Prostate gland (tissue), 2 donors: ENCODE measurements around the gene POLD4. TPM values are rescaled to one million over a fixed set of nuclear protein-coding genes. Genes with fewer than 3 reads are reported as not detected.

Source experiments
- DNase-seq: peaks from one replicate; pipeline ENCODE4 v3.0.0-alpha.2; 2019; ENCODE audit warnings: low spot score
- H3K27ac ChIP-seq, 2 donors: fragments of 200-600 bp; sonication (generic); 2 replicates each; pipeline ENCODE4 v1.5.1; 2017 to 2019
- H3K27me3 ChIP-seq: fragments of 200-600 bp; sonication (generic); replicated peaks from 2 replicates; pipeline ENCODE4 v1.5.1; 2019; ENCODE audit not compliant: insufficient read depth
- H3K36me3 ChIP-seq, 2 donors: fragments of 200-600 bp; sonication (generic); 1 replicate in 1 of 2; 2 replicates in 1 of 2; pipeline versions ENCODE4 v1.5.1 to v1.8.1; 2017 to 2019
- H3K4me1 ChIP-seq: fragments of 200-600 bp; sonication (generic); replicated peaks from 2 replicates; pipeline ENCODE4 v1.5.1; 2019
- H3K4me3 ChIP-seq, 2 donors: fragments of 200-600 bp; sonication (generic); 2 replicates each; pipeline ENCODE4 v1.5.1; 2017 to 2019
- H3K9me3 ChIP-seq: fragments of 200-600 bp; sonication (generic); 2 replicates; pipeline ENCODE4 v1.5.1; 2017
- CTCF ChIP-seq, 4 experiments: fragments of 200-600 bp in 2 of 4; fragments of 450-650 bp in 2 of 4; sonication (generic) in 2 of 4; IDR thresholded peaks; 1 replicate in 3 of 4; 2 replicates in 1 of 4; pipeline ENCODE4 v1.5.1; 2016 to 2019; ENCODE audit warnings: antibody characterized with exemption in 4 of 4, mild to moderate bottlenecking in 2 of 4, moderate library complexity in 2 of 4
- POLR2A ChIP-seq: fragments of 450-650 bp; IDR thresholded peaks from one replicate; pipeline ENCODE4 v1.6.1; 2016; ENCODE audit warnings: antibody characterized with exemption, mild to moderate bottlenecking
- POLR2AphosphoS5 ChIP-seq: sonication (generic); formaldehyde crosslinking; IDR thresholded peaks from one replicate; pipeline ENCODE4 v1.6.1; 2017; ENCODE audit warnings: antibody characterized with exemption
- WGBS: methylation state at CpG from one replicate; pipeline ENCODE4 v1.1.5; 2018; 5-methylcytosine and 5-hydroxymethylcytosine counted together
- intact Hi-C: fragments of 100-400 bp; cut with DNase I; formaldehyde crosslinking; loops from one replicate; pipeline ENCODE4 v1.14.2; 2022
- total RNA-seq, 2 donors: library from RNA; depleted of rRNA; stranded (reverse); fragments of >200 nt; gene quantifications; one replicate each; pipeline ENCODE4 v1.1.0, GENCODE V29; 2016

The POLD4 gene
- total RNA-seq, 2 donors from 2014 or later: 95.1 to 145 TPM

- intact Hi-C loops: no loop called here
- H3K27me3 ChIP-seq: no peaks in the 10 kb centered on the region
- H3K27ac ChIP-seq: no peak overlapping the region
- H3K4me1 ChIP-seq: peaks cover 6% of the 10 kb centered on the region
- no peak for DNase-seq
- peaks cover 3 to 4% of the 10 kb centered on the region in 2 donors for H3K36me3 ChIP-seq
- H3K4me3 ChIP-seq: no peak overlapping the region
- H3K9me3 ChIP-seq: no peaks in the 10 kb centered on the region
- TF ChIP-seq POLR2A (no peak), POLR2AphosphoS5 (no peak), CTCF (IDR thresholded peaks at IDR 0.05) (no peak)
- 90% methylated on average over 18 of the region's 18 CpGs for WGBS
Observed at GRCh38 chr11:67393437-67393836, 40.1 kb upstream of the POLD4 start.

- Histone ChIP-seq H3K4me3 (peak overlapping the region; percentile 78 to 88), H3K4me1 (peaks cover 6% of the 10 kb centered on the region), H3K27ac (peak overlapping the region; percentile 72 to 80), H3K9me3 (no peaks in the 10 kb centered on the region), H3K36me3 (no peaks in the 10 kb centered on the region), H3K27me3 (no peaks in the 10 kb centered on the region)
- no peak for DNase-seq
- TF ChIP-seq POLR2AphosphoS5 (no peak), POLR2A (no peak), CTCF (IDR thresholded peaks at IDR 0.05) (no peak)
- 8% methylated on average over 25 of the region's 31 CpGs for WGBS
- intact Hi-C loops: no loop called here
Observed at GRCh38 chr11:67392183-67392715, 38.9 kb upstream of the POLD4 start.

- WGBS: under 1% methylated on average over 69 of the region's 75 CpGs
- Histone ChIP-seq H3K27ac (peak within 1 kb of the TSS; percentile 72 to 80), H3K27me3 (no peaks in the 10 kb centered on the region), H3K36me3 (no peaks in the 10 kb centered on the region), H3K4me1 (peaks cover 6% of the 10 kb centered on the region), H3K4me3 (peak within 1 kb of the TSS; percentile 78 to 88), H3K9me3 (no peaks in the 10 kb centered on the region)
- intact Hi-C loops: no loop called here
- TF ChIP-seq CTCF (IDR thresholded peaks at IDR 0.05) (peak in 1 of 4 experiments; percentile 16), POLR2A (peak; percentile 33), POLR2AphosphoS5 (peak; percentile 90)
- DNase-seq: peak; percentile 93
Observed at GRCh38 chr11:67391304-67392182, 38.2 kb upstream of the POLD4 start, which contains the start of gene RAD9A. TSS of gene RAD9A (plus strand) at chr11:67391986. CDS start at chr11:67392045, 59 bp downstream.

GRCh38 chr11:67390947-67391303, 37.6 kb upstream of the POLD4 start:
- Histone ChIP-seq H3K36me3 (no peaks in the 10 kb centered on the region), H3K4me1 (peaks cover 6% of the 10 kb centered on the region), H3K9me3 (no peaks in the 10 kb centered on the region), H3K27ac (peak overlapping the region; percentile 72 to 80), H3K27me3 (no peaks in the 10 kb centered on the region), H3K4me3 (peak overlapping the region; percentile 78 to 88)
- intact Hi-C loops: no loop called here
- TF ChIP-seq POLR2A: no peak
- 9% methylated on average over 15 of the region's 15 CpGs for WGBS
- no peak for DNase-seq

- no peak for DNase-seq
- Histone ChIP-seq H3K9me3 (no peaks in the 10 kb centered on the region), H3K4me3 (no peak overlapping the region), H3K4me1 (peaks cover 8% of the 10 kb centered on the region), H3K27me3 (no peaks in the 10 kb centered on the region), H3K36me3 (no peaks in the 10 kb centered on the region), H3K27ac (no peak overlapping the region)
- peak in 3 of 4 experiments; percentile 7 to 50 (median 49) for TF ChIP-seq CTCF (IDR thresholded peaks at IDR 0.05)
- no peak for TF ChIP-seq POLR2A
- TF ChIP-seq POLR2AphosphoS5: no peak
- WGBS: 67% methylated on average over 6 of the region's 6 CpGs
- intact Hi-C loops: no loop called here
Observed at GRCh38 chr11:67389477-67389876, 36.1 kb upstream of the POLD4 start.
